RWPE2 (cell line): ENCODE data around the gene ERGIC2.

Experiments
- ATAC-seq: fragments of 200-7000 bp; cut with Tn5 transposase; 3 replicates; pipeline ENCODE4 v1.9.1; 2021; ENCODE audit warnings: low read depth
- DNase-seq: peaks from one replicate; pipeline ENCODE4 v3.0.0-alpha.2; 2020; ENCODE audit warnings: low spot score
- H3K27ac ChIP-seq: fragments of 450-650 bp; 2 replicates; pipeline ENCODE4 v1.5.1; 2017; ENCODE audit warnings: mild to moderate bottlenecking; ENCODE audit not compliant: poor library complexity, severe bottlenecking
- H3K27me3 ChIP-seq: fragments of 250-450 bp; sonication (Bioruptor Pico); 2 replicates; pipeline ENCODE4 v1.5.1; 2021; ENCODE audit warnings: mild to moderate bottlenecking, moderate library complexity; ENCODE audit not compliant: insufficient read depth, poor library complexity, severe bottlenecking
- H3K36me3 ChIP-seq: fragments of 250-450 bp; sonication (Bioruptor Pico); 2 replicates; pipeline ENCODE4 v1.5.1; 2020; ENCODE audit warnings: low read depth, mild to moderate bottlenecking, moderate library complexity
- H3K4me1 ChIP-seq: fragments of 250-450 bp; sonication (Bioruptor Pico); 2 replicates; pipeline ENCODE4 v1.5.1; 2021; ENCODE audit warnings: mild to moderate bottlenecking, moderate library complexity; ENCODE audit not compliant: insufficient read depth, poor library complexity, severe bottlenecking
- H3K4me3 ChIP-seq: fragments of 250-450 bp; sonication (Bioruptor Pico); 2 replicates; pipeline ENCODE4 v1.5.1; 2021; ENCODE audit warnings: mild to moderate bottlenecking, moderate library complexity; ENCODE audit not compliant: severe bottlenecking
- H3K9me3 ChIP-seq: fragments of 250-450 bp; sonication (Bioruptor Pico); 2 replicates; pipeline ENCODE4 v1.5.1; 2021; ENCODE audit warnings: mild to moderate bottlenecking, moderate library complexity; ENCODE audit not compliant: severe bottlenecking
- CTCF ChIP-seq: fragments of 450-650 bp; IDR thresholded peaks from one replicate; pipeline ENCODE4 v1.5.1; 2017; ENCODE audit warnings: mild to moderate bottlenecking, moderate library complexity; ENCODE audit not compliant: poor library complexity, severe bottlenecking

Gene ERGIC2

GRCh38 chr12:29354954-29355353, 26.0 kb downstream of the ERGIC2 start:
- no peaks in the 10 kb centered on the region; the same call in 1 of the 2 replicates for H3K36me3 ChIP-seq
- no peak for ATAC-seq
- H3K9me3 ChIP-seq, result no peaks in the 10 kb centered on the region
- no peak overlapping the region for H3K27ac ChIP-seq
- no peaks in the 10 kb centered on the region for H3K4me1 ChIP-seq
- H3K4me3 ChIP-seq, result no peak overlapping the region
- no peaks in the 10 kb centered on the region for H3K27me3 ChIP-seq
- DNase-seq, result no peak
- no peak for TF ChIP-seq CTCF

- H3K27ac ChIP-seq, result no peak overlapping the region
- no peak for ATAC-seq
- no peaks in the 10 kb centered on the region for H3K4me1 ChIP-seq
- no peak for DNase-seq
- no peaks in the 10 kb centered on the region for H3K9me3 ChIP-seq
- no peak overlapping the region for H3K4me3 ChIP-seq
- peaks cover 21% of the 10 kb centered on the region for H3K36me3 ChIP-seq
- no peaks in the 10 kb centered on the region for H3K27me3 ChIP-seq
- no peak for TF ChIP-seq CTCF
These were observed 30.9 kb downstream of the ERGIC2 start for GRCh38 chr12:29350080-29350479.

GRCh38 chr12:29346769-29347421, 34.1 kb downstream of the ERGIC2 start:
- DNase-seq, result no peak
- no peaks in the 10 kb centered on the region for H3K9me3 ChIP-seq
- no peaks in the 10 kb centered on the region for H3K27me3 ChIP-seq
- H3K27ac ChIP-seq, result no peak overlapping the region
- H3K36me3 ChIP-seq, result peaks cover 21% of the 10 kb centered on the region
- no peak for TF ChIP-seq CTCF
- no peak overlapping the region for H3K4me3 ChIP-seq
- H3K4me1 ChIP-seq, result no peaks in the 10 kb centered on the region
- no peak for ATAC-seq

GRCh38 chr12:29343022-29343799, 37.8 kb downstream of the ERGIC2 start:
- Histone ChIP-seq H3K9me3 (no peaks in the 10 kb centered on the region), H3K36me3 (peaks cover 3% of the 10 kb centered on the region), H3K27ac (no peak overlapping the region), H3K4me1 (no peaks in the 10 kb centered on the region), H3K4me3 (no peak overlapping the region), H3K27me3 (no peaks in the 10 kb centered on the region)
- ATAC-seq (no peak), DNase-seq (no peak)
- TF ChIP-seq CTCF, result no peak

- TF ChIP-seq CTCF, result no peak
- H3K4me1 ChIP-seq, result no peaks in the 10 kb centered on the region
- no peaks in the 10 kb centered on the region for H3K9me3 ChIP-seq
- no peaks in the 10 kb centered on the region for H3K27me3 ChIP-seq
- H3K27ac ChIP-seq, result no peak overlapping the region
- ATAC-seq (no peak), DNase-seq (no peak)
- no peak overlapping the region for H3K4me3 ChIP-seq
- no peaks in the 10 kb centered on the region; the same call in 1 of the 2 replicates for H3K36me3 ChIP-seq
These were observed 43.6 kb downstream of the ERGIC2 start for GRCh38 chr12:29337325-29337724.
